MM.1S (cell line): ENCODE data around the gene NEK6.

ENCODE experiments used
- DNase-seq: peaks from one replicate; pipeline ENCODE4 v3.0.0-alpha.2; 2015
- H2AFZ ChIP-seq: fragments of 300-600 bp; sonication (generic); 2 replicates; pipeline ENCODE4 v1.6.0; 2016; ENCODE audit warnings: antibody characterized with exemption, low read length
- H3F3A ChIP-seq: fragments of 300-600 bp; sonication (generic); 2 replicates; pipeline ENCODE4 v1.6.1; 2016; ENCODE audit warnings: mild to moderate bottlenecking, antibody characterized with exemption, low read length, moderate library complexity, mixed read lengths; ENCODE audit not compliant: insufficient read depth
- H3K27ac ChIP-seq: fragments of 300-600 bp; sonication (generic); 2 replicates; pipeline ENCODE4 v1.5.1; 2016; ENCODE audit warnings: mild to moderate bottlenecking, low read length
- H3K27me3 ChIP-seq: fragments of 300-600 bp; sonication (generic); replicated peaks from 2 replicates; pipeline ENCODE4 v1.6.0; 2016; ENCODE audit warnings: low read length; ENCODE audit not compliant: insufficient read depth
- H3K36me3 ChIP-seq: fragments of 300-600 bp; sonication (generic); replicated peaks from 2 replicates; pipeline ENCODE4 v1.6.1; 2016; ENCODE audit warnings: mild to moderate bottlenecking, low read length, mixed read lengths; ENCODE audit not compliant: insufficient read depth
- H3K4me1 ChIP-seq: fragments of 300-600 bp; sonication (generic); 2 replicates; pipeline ENCODE4 v1.6.1; 2016; ENCODE audit warnings: low read length, mixed read lengths
- H3K4me2 ChIP-seq: fragments of 300-600 bp; sonication (generic); 2 replicates; pipeline ENCODE4 v1.6.0; 2016; ENCODE audit warnings: low read depth, low read length
- H3K4me3 ChIP-seq: fragments of 300-600 bp; sonication (generic); 2 replicates; pipeline ENCODE4 v1.5.1; 2016; ENCODE audit warnings: low read length, mixed read lengths
- H3K79me2 ChIP-seq: fragments of 300-600 bp; sonication (generic); 2 replicates; pipeline ENCODE4 v1.6.1; 2016; ENCODE audit warnings: mixed run types, low read length, mixed read lengths
- H3K9ac ChIP-seq: fragments of 300-600 bp; sonication (generic); 2 replicates; pipeline ENCODE4 v1.6.1; 2016; ENCODE audit warnings: low read length, mixed read lengths
- H3K9me2 ChIP-seq: fragments of 300-600 bp; sonication (generic); replicated peaks from 2 replicates; pipeline ENCODE4 v1.6.1; 2016; ENCODE audit warnings: mild to moderate bottlenecking, low read length, mixed read lengths; ENCODE audit not compliant: insufficient read depth
- H3K9me3 ChIP-seq: fragments of 300-600 bp; sonication (generic); replicated peaks from 2 replicates; pipeline ENCODE4 v1.6.1; 2016; ENCODE audit warnings: mild to moderate bottlenecking, low read length, mixed read lengths; ENCODE audit not compliant: insufficient read depth
- H4K20me1 ChIP-seq: fragments of 300-600 bp; sonication (generic); 2 replicates; pipeline ENCODE4 v1.6.1; 2016; ENCODE audit warnings: mild to moderate bottlenecking, low read length, moderate library complexity, mixed read lengths; ENCODE audit not compliant: insufficient read depth
- CTCF ChIP-seq: fragments of 300-600 bp; sonication (generic); IDR thresholded peaks from 2 replicates; pipeline ENCODE4 v1.5.1; 2016; ENCODE audit warnings: antibody characterized with exemption, low read length, mixed read lengths
- EZH2 ChIP-seq: fragments of 300-600 bp; sonication (generic); optimal IDR thresholded peaks from 2 replicates; pipeline ENCODE3; 2017; ENCODE audit warnings: low read depth, mild to moderate bottlenecking, antibody characterized with exemption, low read length, mixed read lengths
- EZH2phosphoT487 ChIP-seq: fragments of 300-600 bp; sonication (generic); IDR thresholded peaks from 2 replicates; pipeline ENCODE4 v1.6.1; 2018; ENCODE audit warnings: antibody characterized with exemption, low read length

The NEK6 gene

GRCh38 chr9:124363326-124364096 lies 105.8 kb downstream of the NEK6 start:
- H3K9ac ChIP-seq: no peak overlapping the region
- no peak overlapping the region for H3K4me3 ChIP-seq
- H3K9me2 ChIP-seq: no peaks in the 10 kb centered on the region
- no peak for DNase-seq
- H4K20me1 ChIP-seq: peaks cover 14% of the 10 kb centered on the region
- no peaks in the 10 kb centered on the region for H3K27me3 ChIP-seq
- H3K27ac ChIP-seq: no peak overlapping the region
- H3K36me3 ChIP-seq: no peaks in the 10 kb centered on the region; the same call in 1 of the 2 replicates
- no peak overlapping the region for H3K4me2 ChIP-seq
- H3K4me1 ChIP-seq: no peaks in the 10 kb centered on the region
- TF ChIP-seq EZH2phosphoT487 (no peak), CTCF (no peak), EZH2 (no peak)
- no peaks in the 10 kb centered on the region for H3K9me3 ChIP-seq
- no peak overlapping the region for H2AFZ ChIP-seq
- H3F3A ChIP-seq: no peaks in the 10 kb centered on the region
- H3K79me2 ChIP-seq: peaks cover 95% of the 10 kb centered on the region

- no peaks in the 10 kb centered on the region; the same call in 1 of the 2 replicates for H3K36me3 ChIP-seq
- H3K4me2 ChIP-seq: no peak overlapping the region
- peaks cover 7% of the 10 kb centered on the region; the same call in 1 of the 2 replicates for H4K20me1 ChIP-seq
- H3K9ac ChIP-seq: no peak overlapping the region
- H3K79me2 ChIP-seq: peaks cover 95% of the 10 kb centered on the region
- H2AFZ ChIP-seq: no peak overlapping the region
- no peak overlapping the region for H3K27ac ChIP-seq
- no peak overlapping the region for H3K4me3 ChIP-seq
- TF ChIP-seq EZH2 (no peak), CTCF (no peak), EZH2phosphoT487 (no peak)
- no peaks in the 10 kb centered on the region for H3K4me1 ChIP-seq
- no peaks in the 10 kb centered on the region for H3F3A ChIP-seq
- H3K27me3 ChIP-seq: no peaks in the 10 kb centered on the region
- DNase-seq: no peak
- H3K9me3 ChIP-seq: no peaks in the 10 kb centered on the region
- H3K9me2 ChIP-seq: no peaks in the 10 kb centered on the region
Observed at GRCh38 chr9:124364141-124364540, 106.4 kb downstream of the NEK6 start.

GRCh38 chr9:124365036-124365435 lies 107.3 kb downstream of the NEK6 start:
- Histone ChIP-seq H2AFZ (no peak overlapping the region), H3K9me3 (no peaks in the 10 kb centered on the region), H3K4me3 (no peak overlapping the region), H3K9ac (no peak overlapping the region), H3F3A (no peaks in the 10 kb centered on the region), H4K20me1 (no peaks in the 10 kb centered on the region; the same call in 1 of the 2 replicates), H3K4me2 (no peak overlapping the region), H3K4me1 (no peaks in the 10 kb centered on the region), H3K27ac (no peak overlapping the region), H3K79me2 (peaks cover 95% of the 10 kb centered on the region), H3K27me3 (no peaks in the 10 kb centered on the region), H3K36me3 (no peaks in the 10 kb centered on the region; the same call in 1 of the 2 replicates), H3K9me2 (no peaks in the 10 kb centered on the region)
- DNase-seq: no peak
- TF ChIP-seq EZH2phosphoT487: no peak
- TF ChIP-seq EZH2: no peak
- TF ChIP-seq CTCF: no peak
